Embryonic facial prominence (tissue), 1 donor: ENCODE results near the gene RUVBL1.
"Not testable (repeated sequence)": the region's sequence is repeated elsewhere in the genome, so short reads cannot be mapped to it uniquely, and the experiment has no call there.

ENCODE experiments used
- DNase-seq: peaks from one replicate; pipeline ENCODE4 v3.0.0-alpha.2; 2016; ENCODE audit errors: extremely low spot score

The RUVBL1 gene

GRCh38 chr3:128123538-128124368 is at the start of gene RUVBL1:
RUVBL1 (minus strand) TSS chr3:128123812; CDS start chr3:128123724, 88 bp downstream.
- peak; percentile 97 for DNase-seq

DNA sequence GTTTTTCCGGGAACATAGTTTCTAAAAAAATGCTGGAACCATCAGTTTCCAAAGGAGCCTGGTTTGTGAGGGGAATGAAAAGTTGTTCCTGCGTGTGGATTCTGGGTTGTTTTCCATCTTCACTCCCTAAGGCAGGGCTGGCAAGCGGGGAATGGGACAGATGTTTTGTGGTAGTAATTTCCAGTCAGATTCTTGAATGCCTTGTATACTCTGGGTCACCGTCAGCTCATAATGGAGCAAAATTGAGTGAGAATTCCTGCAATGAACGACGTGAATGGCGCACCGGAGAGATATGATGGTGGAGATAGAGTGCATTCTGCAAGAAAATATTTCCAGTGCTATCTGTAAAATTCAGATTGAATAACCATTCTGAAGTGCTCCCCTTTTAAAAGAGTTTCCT is 49.6 kb upstream of the RUVBL1 start:
- DNase-seq: no peak

- no peak for DNase-seq
Measured at GRCh38 chr3:128170866-128171516, 47.4 kb upstream of the RUVBL1 start.

- no peak for DNase-seq
Measured at GRCh38 chr3:128168836-128169235, 45.2 kb upstream of the RUVBL1 start.

DNA sequence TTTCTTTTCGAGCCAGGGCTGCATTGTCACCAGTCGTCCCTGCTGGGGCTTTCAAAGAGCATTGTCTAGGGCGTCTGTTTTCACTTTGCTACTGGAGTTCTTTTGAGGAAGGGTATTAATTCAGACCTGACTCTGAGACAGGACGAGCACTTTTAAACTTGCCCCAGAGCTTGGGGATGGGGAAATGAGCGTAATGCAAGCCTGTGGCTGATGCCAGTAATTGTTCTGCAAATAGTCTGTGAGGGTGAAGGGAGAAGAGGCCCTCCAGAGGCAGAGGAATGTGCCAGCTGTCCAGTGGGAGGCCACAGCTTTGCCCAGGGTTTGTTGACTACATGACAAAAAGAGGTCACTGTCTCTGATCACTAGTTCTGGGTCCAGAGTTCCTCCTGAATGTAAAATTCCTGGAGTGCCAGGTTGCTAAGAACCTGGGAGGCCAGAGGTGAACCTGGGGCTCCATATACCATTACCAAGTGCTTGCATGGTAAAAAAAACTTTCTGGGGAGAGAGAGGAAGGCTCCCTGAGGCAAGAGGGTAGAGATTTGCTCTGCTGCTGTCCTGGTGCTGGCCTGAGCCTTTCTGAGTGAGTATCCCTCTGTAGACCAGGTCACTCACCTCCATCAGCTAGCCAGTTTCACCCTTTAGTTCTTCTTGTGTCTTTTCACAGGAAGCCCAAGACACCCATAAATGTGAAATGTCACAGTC is 44.5 kb upstream of the RUVBL1 start:
- DNase-seq: no peak

GRCh38 chr3:128167646-128167972 is 44.0 kb upstream of the RUVBL1 start:
- no peak for DNase-seq

DNA sequence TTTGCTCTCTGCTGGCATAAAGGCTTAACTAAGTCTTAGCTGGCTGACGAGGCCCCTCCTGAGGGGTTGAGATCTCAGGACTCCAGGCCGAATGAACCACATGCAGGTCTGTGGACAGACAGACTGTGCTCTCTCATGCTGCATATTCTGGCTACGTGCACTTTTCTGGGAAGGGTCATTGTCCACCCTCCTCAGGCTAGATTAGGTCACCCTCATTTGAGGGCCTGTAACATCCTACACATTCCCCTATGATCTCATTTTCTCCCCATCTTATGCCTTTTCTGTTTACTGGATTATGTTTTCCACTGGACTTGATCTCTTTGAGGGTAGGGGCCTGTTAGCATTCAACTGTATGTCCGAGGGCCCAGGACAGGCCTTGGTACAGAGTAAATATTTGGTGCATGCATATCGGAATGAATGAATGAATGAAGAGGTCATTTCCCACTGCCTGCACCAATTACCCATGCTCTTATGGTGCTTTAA is 43.4 kb upstream of the RUVBL1 start:
- no peak for DNase-seq

GRCh38 chr3:128163432-128163831 is 39.8 kb upstream of the RUVBL1 start:
- no peak for DNase-seq

GRCh38 chr3:128160661-128161060 is 37.0 kb upstream of the RUVBL1 start:
- DNase-seq: no peak

DNA sequence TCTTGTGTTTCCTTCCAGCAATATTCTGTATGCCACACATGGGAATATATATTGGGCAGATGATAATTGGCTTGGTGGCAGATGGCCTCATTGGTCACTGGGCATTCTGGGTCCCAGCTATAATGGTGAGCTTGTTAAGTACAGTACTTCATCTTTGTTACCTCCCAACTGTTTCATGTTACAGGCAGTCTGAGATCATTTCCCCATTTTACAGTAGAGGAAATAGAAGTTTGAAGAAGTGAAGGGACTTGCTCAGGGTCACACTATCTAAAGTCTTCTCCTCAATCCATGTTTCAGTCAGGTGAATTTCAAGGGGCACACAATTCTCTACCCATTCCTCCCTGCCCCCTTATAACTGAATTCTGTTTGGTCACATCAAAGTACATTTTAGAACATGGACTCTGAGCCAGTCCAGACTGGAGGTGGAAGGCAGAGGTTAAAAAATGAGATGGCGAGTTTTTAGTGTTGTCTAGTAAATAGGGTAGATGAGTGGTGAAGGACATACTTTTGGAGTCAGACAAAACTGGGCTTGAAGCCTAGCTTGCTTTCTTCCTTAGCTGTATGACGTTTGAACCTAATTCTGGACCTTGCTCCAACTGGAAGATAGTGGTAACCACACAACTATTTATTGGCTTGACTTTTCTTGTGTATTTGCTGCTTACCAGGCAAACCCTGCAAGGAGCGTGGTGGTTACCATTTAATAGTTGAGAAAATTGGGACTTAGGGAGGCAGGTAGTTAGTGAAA is 32.2 kb upstream of the RUVBL1 start:
- no peak for DNase-seq

GRCh38 chr3:128154354-128154753 is 30.7 kb upstream of the RUVBL1 start:
- not testable (repeated sequence) for DNase-seq

DNA sequence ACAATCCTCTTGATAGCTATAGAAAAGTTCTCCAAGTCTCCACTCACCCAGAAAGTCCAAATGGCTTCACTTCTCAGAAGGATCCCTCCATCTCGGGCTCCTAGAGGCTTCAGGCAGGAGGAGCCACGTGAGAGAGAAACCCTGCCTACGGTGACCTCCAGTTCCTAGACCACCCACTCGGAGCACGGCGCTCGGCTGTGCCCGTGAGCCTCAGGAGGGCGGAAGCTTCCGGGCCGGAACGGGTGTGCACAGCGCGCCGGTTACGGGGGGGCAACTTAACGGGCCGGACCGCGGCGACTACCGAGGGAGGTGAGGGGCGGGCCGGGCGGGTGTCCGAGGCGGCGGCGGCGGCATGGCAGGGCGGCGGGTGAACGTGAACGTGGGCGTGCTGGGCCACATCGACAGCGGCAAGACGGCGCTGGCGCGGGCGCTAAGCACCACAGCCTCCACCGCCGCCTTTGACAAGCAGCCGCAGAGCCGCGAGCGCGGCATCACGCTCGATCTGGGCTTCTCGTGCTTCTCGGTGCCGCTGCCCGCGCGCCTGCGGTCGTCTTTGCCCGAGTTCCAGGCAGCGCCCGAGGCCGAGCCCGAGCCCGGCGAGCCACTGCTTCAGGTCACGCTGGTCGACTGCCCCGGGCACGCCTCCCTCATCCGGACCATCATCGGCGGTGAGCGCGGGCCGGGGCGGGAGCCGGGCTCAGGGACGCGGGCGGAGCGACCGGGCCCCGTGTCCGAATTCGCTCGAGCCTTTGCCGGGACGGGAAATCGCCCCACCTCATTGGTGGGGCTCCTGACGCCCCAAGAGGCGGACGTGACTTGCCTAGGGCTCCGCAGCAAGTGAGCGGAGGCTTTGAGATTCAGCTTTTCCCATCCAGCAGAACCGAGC is 29.8 kb upstream of the RUVBL1 start, which contains the start of gene EEFSEC:
Gene EEFSEC (plus strand): TSS at position 326 of the 886 bp plus-strand sequence. CDS start 27 bp downstream, at position 353.
- DNase-seq: no peak

DNA sequence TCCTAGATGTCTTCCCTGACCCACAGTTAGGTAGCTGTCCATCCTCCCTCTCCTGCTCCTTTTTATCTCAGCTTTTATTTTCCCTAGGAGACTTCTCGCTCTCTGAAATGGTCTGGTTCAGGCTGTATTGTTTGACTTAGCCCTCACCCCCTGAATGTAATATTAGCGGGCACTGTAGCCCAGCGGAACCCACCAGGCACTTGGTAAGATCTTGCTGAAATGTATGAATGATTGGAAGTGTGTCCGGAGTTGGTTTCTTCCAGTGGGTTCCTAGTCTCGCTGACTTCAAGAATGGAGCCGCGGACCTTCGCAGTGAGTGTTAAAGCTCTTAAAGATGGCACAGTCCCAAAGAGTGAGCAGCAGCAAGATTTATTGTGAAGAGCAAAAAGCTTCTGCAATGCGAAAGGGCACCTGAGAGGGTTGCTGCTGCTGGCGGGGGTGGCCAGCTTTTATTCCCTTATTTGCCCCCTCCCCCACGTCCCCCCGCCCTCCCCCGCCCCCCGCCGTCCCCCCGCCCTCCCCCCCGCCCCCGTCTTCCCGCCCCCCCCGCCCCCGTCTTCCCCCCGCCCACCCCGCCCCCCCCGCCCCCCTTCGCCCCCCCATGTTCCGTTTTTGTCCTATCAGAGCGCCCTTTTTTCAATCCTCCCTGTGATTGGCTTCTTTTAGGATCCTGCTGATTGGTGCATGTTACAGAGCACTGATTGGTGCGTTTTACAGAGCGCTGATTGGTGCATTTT is 29.0 kb upstream of the RUVBL1 start:
- DNase-seq: no peak

DNA sequence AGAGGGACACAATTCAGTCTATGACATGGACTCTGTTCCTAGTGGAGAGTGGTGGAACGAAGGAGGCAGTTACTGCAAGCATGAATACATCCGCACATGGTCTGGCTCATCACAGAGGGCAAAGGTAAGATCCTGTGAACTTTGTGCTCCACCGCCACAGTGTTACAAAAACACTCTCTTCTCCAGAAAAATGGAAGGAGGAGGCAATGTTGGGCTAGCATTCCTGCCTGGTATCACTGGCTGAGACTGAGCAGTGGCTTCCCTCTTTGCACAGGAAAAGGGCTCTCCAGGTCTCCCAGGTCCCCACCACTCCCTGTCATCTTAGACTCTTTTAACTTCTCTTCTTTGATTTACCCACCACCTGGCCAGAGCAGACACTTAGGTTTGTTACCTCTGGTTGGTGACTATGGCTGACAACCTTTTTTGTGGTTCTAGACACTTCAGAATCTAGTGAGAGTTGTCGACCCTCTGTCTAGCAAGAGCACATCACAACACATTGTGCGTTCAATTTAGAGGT is 28.2 kb upstream of the RUVBL1 start:
- no peak for DNase-seq

GRCh38 chr3:128149650-128150049 is 26.0 kb upstream of the RUVBL1 start:
- no peak for DNase-seq

GRCh38 chr3:128146201-128146600 is 22.6 kb upstream of the RUVBL1 start:
- DNase-seq: no peak

DNA sequence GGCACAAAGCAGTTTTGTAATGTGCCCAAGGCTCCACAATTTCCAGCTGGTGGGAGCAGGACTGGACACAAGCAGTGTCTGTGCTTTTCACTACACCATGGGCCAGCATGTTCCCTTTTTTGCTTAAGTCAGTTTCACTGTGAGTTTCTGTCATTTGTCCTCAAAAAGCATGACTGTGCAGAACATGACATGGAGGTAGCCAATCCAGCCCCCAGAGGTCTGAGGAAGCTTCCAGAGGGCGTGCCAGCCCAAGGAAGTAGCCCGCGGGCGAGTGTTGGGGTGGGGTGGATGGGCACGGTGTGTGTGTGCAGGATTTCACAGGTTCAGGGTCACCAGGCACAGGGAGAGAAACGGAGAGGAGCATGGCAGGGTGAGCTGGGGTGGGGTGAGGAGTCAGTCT is 21.7 kb upstream of the RUVBL1 start:
- DNase-seq: no peak

DNA sequence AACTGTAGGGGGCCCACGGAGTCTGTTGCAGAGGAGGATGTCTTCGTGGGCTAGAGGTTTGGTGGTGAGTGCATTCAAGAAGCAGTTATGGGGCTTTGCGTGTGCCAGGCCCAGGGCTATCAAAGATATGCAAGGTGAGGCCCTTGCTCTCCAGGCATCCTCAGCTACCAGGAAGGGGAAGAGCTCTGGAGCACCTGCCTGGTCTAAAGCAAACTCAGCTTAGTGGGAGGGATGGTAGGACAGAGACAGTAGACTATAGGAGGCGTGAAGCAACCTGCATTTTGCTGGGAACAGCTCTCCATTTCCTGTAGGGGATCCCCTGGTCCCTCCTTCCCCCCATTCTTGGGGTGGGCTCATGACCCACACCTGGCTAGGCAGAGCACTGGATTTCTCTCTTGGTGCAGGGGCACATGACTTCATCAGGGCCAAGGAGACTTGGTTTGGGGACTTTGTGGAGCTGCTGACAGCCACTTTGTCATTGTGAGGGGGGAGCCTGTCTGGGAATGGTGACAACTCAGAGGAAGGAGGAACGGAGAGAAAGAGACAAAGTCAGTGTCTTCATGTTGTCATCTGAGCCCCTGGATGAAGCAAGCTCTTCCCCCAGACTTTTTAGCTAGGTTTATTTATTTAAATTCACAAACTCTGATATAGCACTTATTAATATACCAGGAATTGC is 21.0 kb upstream of the RUVBL1 start:
- DNase-seq: no peak

DNA sequence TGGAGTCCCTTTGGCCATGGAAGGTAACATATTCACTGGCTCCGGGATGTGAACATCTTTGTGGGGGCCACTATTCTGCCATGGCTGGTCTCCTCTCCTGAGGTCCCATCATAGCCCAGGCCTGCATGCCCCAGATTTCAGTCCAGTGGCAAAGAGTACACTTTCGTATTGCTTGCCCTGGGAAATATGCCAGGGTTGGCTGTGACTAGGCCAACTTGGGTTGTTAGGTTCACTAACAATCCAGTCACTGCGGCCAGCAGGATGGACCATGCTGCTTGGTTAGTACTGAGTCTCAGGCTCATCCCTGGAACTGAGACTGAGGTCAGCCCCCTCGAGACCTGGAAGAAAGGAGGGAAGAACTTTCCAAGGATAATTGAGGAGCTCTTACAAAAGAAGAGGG is 19.9 kb upstream of the RUVBL1 start:
- no peak for DNase-seq
